ENCODE results near the gene LRRC25.
"Not testable (repeated sequence)": the region's sequence is repeated elsewhere in the genome, so short reads cannot be mapped to it uniquely, and the experiment has no call there.

LRRC25 gene

GRCh38 chr19:18348818-18349339 is 48.5 kb downstream of the LRRC25 start:
- DNase-seq: not testable (repeated sequence)

DNA sequence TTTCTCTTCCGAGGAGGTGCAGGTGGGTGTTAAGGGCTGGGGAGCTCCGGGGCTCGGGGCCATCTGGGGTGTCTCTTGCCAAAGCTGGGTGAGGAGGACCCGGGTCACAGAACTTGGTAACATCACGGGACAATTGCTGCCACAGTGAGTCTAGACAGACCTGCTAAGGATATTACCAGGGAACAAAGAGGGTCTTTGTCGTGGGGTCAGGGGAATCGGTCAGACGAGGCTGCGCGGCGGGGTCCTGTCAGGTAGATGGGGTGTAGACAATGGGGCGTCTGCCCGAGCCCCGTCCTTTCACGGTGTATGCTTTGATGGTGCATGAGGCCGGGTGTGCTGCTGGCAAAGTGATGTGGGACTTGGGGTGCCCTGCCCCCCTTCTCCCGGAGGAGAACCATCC is 49.3 kb downstream of the LRRC25 start:
- DNase-seq: no peak

DNA sequence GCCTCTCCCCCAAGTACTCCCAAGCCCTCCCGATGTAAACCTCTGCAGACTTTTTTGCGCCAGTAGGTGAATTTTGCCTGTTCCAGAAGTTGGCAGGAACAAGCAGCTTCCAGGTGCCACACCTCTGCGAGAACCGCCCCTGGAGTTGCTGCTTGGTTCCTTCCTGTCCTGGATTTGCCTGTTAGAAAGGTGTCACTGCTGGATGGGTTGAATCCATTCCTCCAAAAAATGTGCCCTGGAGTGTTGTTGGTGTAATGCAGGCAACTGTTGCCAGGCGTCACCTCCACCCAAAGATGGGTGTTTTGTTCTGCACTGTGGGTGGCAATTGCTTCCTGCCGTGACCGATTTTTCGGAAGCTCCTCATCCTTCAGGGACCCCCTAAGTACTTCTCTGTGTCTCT is 51.3 kb downstream of the LRRC25 start:
- DNase-seq: peak in 23 of 56 donors; percentile 3 to 69 (median 25)

GRCh38 chr19:18345296-18345695 is 52.1 kb downstream of the LRRC25 start:
- no peak for DNase-seq

DNA sequence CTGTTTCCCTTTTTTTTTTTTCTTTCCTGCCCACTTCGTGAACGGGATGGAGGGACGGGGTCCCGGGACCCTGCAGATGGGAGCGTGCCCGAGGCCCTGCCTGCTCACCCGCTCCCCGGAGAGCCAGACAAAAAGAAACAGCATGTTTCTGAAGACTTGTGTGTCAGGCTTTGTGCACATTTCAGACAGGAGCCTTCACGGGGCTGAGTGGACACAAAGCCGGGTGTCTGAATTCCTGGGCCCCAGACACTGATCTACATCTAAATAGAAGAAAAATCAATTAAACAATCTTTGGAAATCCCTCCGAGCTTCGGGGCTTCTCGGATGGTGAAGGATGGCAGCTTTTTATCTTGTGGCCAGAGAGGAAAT is 52.9 kb downstream of the LRRC25 start:
- DNase-seq: no peak

- no peak for DNase-seq
Observed at GRCh38 chr19:18342090-18342632, 55.3 kb downstream of the LRRC25 start.
